Activated CD4-positive, alpha-beta T cell treated with anti-CD3 and anti-CD28 coated beads, Interleukin-2, amount 50 U/mL, for 24 hours (primary cell): ENCODE measurements around the gene PIR.
A peak's percentile ranks its signal among the peaks of the same experiment; 100 is the strongest.

Experiments used
- DNase-seq, 2 donors: peaks; one replicate each; pipeline ENCODE4 v3.0.0-alpha.2; 2020; ENCODE audit warnings: low read depth in 1 of 2, low spot score in 1 of 2

Gene PIR

GRCh38 chrX:15493118-15493962 lies at the start of gene PIR:
Gene PIR (minus strand): TSS chrX:15493333. CDS start chrX:15491257, 2,076 bp downstream.
- DNase-seq: peak; percentile 1 to 38

DNA sequence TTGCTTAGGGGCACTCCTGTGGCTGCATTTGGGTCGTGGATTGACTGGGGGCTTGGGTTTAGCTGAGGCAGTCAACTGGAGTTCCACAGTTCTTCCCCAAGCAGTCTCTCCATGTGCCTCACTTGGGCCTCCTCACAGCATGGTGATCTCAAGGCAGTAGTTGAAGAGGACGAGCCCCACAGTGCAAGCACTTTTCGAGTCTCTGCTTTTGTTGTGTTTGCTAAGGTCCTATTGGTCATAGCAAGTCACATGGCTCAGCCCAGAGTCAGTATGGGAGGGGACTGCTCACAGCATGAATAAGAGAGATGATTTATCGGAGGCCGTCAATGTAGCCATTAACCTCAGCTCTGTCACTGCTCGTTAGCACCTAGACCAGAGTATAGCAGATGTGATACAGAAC lies 37.2 kb upstream of the PIR start:
- DNase-seq: no peak

GRCh38 chrX:15529165-15529564 lies 36.0 kb upstream of the PIR start:
- DNase-seq: no peak

- no peak for DNase-seq
Measured at GRCh38 chrX:15525664-15526416, 32.7 kb upstream of the PIR start.

- DNase-seq: no peak
Measured at GRCh38 chrX:15524417-15524816, 31.3 kb upstream of the PIR start.

- DNase-seq: no peak
Measured at GRCh38 chrX:15523088-15523487, 30.0 kb upstream of the PIR start.

GRCh38 chrX:15522464-15522863 lies 29.3 kb upstream of the PIR start:
- DNase-seq: no peak

DNA sequence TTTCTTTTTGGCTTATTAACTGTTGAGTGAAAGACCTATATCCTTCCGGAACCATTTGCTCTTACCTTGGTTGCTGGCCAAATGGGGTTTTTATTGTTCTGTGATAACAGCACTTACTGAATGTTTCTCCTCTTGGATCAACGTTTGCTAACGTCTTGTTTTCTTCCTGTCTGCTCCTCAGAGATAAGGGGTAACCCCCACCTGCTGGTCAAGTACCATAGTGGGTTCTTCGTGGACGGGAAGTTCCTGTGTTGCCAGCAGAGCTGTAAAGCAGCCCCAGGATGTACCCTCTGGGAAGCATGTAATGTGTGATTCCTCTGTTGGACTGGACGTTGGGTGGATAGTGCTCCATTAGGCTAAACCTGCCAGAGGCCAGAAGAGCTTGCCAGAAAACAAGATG lies 22.8 kb upstream of the PIR start:
- no peak for DNase-seq

- DNase-seq: no peak
Measured at GRCh38 chrX:15514279-15514678, 21.1 kb upstream of the PIR start.

DNA sequence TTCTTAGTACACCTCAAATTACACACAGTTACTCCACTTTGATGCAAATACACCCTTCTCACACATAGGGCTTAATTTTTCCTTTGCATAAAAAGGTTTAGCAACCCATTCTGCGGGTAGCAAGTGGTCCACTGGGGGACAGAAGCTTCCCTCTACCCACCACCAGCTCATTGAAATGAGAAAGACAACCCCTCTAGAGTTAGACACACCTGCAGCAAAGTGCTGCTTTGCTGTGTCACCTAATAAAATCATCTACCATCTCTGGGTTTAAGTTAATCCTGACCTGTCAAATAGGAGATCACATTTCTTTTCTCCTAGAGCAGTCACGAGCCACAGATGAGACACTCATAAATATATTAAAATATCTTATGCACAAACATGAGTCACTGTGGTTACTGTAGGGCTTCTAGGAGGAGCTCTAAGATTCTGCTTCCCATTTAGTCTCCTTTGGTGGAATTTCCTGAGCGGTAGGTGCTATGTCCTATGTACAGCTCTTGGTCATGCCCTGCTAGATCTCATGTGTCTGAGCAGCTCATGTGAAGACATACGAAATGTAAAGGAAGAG lies 19.4 kb upstream of the PIR start:
- no peak for DNase-seq

GRCh38 chrX:15511563-15511962 lies 18.4 kb upstream of the PIR start:
- DNase-seq: no peak

- no peak for DNase-seq
Measured at GRCh38 chrX:15509845-15510244, 16.7 kb upstream of the PIR start.

- DNase-seq: no peak
Measured at GRCh38 chrX:15507005-15507404, 13.9 kb upstream of the PIR start.

DNA sequence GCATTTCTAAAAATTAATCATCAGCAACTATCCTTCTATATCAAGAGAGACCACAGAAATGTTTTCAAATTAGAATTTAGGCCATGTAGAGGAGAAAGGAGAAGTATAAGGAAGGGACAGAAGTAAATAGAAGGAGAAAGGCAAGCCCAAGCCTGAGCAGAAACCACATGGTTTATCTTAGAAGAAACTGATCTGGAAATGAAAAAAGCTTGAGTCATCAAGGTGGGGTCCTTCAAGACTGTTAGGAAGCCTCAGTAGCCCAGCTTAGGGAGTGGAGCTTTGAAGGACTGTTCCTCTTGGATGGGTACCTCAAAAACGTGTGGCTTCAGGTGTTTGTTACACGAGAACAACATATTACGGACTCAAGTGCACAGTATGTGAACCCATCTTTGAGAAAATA lies 12.0 kb upstream of the PIR start:
- no peak for DNase-seq

DNA sequence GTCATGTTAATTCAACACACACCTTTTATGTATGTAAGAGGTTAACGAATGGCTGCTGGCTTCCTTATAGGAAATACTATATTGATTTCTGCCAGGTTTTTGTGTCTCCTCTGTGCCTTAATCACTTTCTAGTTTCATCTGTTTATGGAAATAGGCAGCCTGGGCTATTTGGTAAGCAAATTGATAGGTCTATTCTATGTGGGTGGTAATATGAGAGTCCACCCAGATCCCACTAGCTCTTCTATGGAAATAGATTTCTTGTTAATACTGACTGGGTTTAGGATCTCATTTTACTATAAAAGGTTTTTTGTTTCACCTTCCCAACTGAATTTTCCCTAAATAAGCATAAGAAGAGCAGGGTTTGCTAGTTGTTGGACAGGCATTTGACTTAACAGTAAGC lies 11.5 kb upstream of the PIR start:
- DNase-seq: no peak

DNA sequence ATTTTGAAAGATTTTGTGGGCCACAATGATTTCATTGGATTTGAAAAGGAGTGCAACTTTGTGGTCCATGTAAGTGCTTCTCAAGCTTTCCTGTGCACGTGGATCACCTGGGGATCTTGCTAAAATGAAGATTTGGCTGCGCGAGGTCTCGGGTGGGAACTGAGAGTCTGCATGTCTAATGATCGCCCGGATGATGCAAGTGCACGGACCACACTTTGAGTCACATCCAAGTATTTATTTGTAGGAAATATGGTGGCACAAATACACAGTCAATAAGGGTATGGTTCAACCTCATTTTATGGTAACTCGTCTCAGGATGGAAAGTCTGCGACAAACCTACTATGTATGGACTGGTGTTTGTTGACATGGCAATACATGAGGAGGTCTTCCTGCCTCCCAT lies 8.4 kb upstream of the PIR start:
- DNase-seq: no peak

GRCh38 chrX:15500497-15500966 lies 7.4 kb upstream of the PIR start, which contains the start of gene BMX:
Gene BMX (plus strand): TSS chrX:15500807. CDS start chrX:15508354, 7,547 bp downstream.
- no peak for DNase-seq

DNA sequence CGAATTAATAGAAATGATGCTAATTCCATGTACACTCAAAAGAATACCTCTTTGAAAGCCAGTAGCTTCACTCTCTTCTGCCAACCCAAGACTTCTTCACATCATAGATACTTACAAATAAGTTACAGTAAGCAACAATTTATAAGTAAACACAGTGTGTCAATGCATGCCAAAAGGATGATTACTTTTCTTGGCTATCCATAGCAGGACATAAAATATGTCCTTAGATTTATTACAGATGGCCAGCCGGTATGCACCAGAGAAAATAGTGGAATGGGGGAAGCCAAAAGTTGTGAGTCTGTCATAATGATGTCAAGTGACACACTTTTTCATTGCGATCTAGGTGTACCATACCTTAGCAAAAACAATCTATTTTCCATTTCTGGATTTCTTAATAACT lies 6.8 kb upstream of the PIR start:
- no peak for DNase-seq

DNA sequence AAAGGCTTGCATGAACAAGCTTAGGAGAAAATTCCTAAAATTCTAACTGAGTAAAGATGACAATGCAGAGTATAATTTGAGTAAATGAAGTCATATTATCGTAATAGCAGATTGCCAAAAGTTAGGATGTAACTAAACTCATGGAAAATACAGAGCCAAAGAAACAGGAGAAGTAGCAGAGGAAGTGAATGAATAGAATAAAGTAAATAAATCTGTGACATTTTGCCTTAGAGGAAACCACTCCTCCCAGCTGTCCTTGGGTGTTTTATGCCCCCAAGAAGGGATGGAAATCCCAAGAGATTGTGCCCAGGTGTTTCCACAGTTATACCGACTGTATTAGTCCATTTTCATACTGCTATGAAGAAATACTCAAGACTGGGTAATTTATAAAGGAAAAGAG lies 5.6 kb upstream of the PIR start:
- no peak for DNase-seq

- DNase-seq: peak in 1 of 2 donors; percentile 29
Measured at GRCh38 chrX:15497865-15498264, 4.7 kb upstream of the PIR start.

GRCh38 chrX:15496824-15497223 lies 3.7 kb upstream of the PIR start:
- DNase-seq: no peak

DNA sequence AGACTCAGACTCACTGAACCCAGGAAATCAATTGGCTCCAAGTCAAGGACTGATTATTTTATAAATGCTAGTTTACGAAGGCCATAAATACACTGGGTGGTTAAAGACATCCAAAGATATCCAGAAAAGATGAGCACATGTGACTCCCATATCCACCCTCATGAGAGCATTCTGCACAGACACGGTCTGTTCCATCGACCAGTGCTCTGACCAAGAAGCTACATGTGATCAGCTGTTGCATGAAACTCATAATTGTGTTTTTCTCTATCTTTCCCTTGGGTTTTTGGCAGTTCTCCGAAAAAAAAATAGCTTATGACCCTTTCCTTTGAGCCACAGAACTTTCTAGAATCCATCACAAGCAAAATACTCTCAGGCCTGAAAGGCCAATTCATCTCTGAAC lies 2.7 kb upstream of the PIR start:
- DNase-seq: no peak
